Activated CD4-positive, alpha-beta memory T cell treated with anti-CD3 and anti-CD28 coated beads, Interleukin-2, amount 10 ng/mL, durations not matched to agents 7 days and 5 days (primary cell): ENCODE data around the gene RREB1. TPM values are rescaled to one million over a fixed set of nuclear protein-coding genes. Genes with fewer than 3 reads are reported as not detected.

ENCODE experiments used
- CTCF ChIA-PET: fragments of 350-600 bp; sonication (Branson Sonifier 250); formaldehyde crosslinking; loops from one replicate; lab custom pipeline; 2021; ENCODE audit warnings: antibody characterized with exemption, inconsistent platforms; lab: Charles Lee
- POLR2A ChIA-PET: fragments of 350-600 bp; sonication (Branson Sonifier 250); formaldehyde crosslinking; loops from one replicate; lab custom pipeline; 2021; ENCODE audit warnings: antibody characterized with exemption; lab: Charles Lee
- DNase-seq: peaks from one replicate; pipeline ENCODE4 v3.0.0-alpha.2; 2020
- H3K27ac Mint-ChIP-seq: one replicate; pipeline ENCODE4 v1.8.0; 2021; ENCODE audit warnings: mild to moderate bottlenecking, mixed read lengths
- H3K27me3 Mint-ChIP-seq: one replicate; pipeline ENCODE4 v1.8.0; 2021; ENCODE audit warnings: mixed read lengths
- H3K36me3 Mint-ChIP-seq: one replicate; pipeline ENCODE4 v1.8.0; 2021; ENCODE audit warnings: low read depth, mixed read lengths
- H3K4me1 Mint-ChIP-seq: one replicate; pipeline ENCODE4 v1.8.0; 2021; ENCODE audit warnings: mixed read lengths
- H3K4me3 Mint-ChIP-seq: one replicate; pipeline ENCODE4 v1.8.0; 2021; ENCODE audit warnings: mild to moderate bottlenecking, mixed read lengths
- H3K9me3 Mint-ChIP-seq: one replicate; pipeline ENCODE4 v1.8.0; 2021; ENCODE audit warnings: mixed read lengths
- total RNA-seq, 2 experiments: library from RNA; stranded (reverse); gene quantifications; one replicate each; pipeline ENCODE4 v1.2.3, GENCODE V29; 2021

RREB1 gene
- total RNA-seq, 2 experiments from 2014 or later = 26.5 to 27.9 TPM

GRCh38 chr6:7245668-7246393 lies 138.1 kb downstream of the RREB1 start:
- ChIA-PET CTCF (interaction anchor here (1.5 kb wide), 1 partner anchor 10 kb away, joined by 4 read pairs; no protein-coding TSS in a partner anchor), POLR2A (no interaction called here)
- H3K36me3 Mint-ChIP-seq = peaks cover 32% of the 10 kb centered on the region
- H3K27ac Mint-ChIP-seq = no peak overlapping the region
- H3K27me3 Mint-ChIP-seq = no peaks in the 10 kb centered on the region
- DNase-seq = no peak
- no peaks in the 10 kb centered on the region for H3K9me3 Mint-ChIP-seq
- no peak overlapping the region for H3K4me3 Mint-ChIP-seq
- peaks cover 12% of the 10 kb centered on the region for H3K4me1 Mint-ChIP-seq

GRCh38 chr6:7246401-7247178 lies 138.8 kb downstream of the RREB1 start:
- H3K4me1 Mint-ChIP-seq = peaks cover 12% of the 10 kb centered on the region
- DNase-seq = no peak
- no peaks in the 10 kb centered on the region for H3K27me3 Mint-ChIP-seq
- CTCF ChIA-PET = no interaction called here
- peaks cover 32% of the 10 kb centered on the region for H3K36me3 Mint-ChIP-seq
- no peak overlapping the region for H3K27ac Mint-ChIP-seq
- POLR2A ChIA-PET = no interaction called here
- no peak overlapping the region for H3K4me3 Mint-ChIP-seq
- H3K9me3 Mint-ChIP-seq = no peaks in the 10 kb centered on the region

GRCh38 chr6:7247179-7247456 lies 139.4 kb downstream of the RREB1 start:
- Mint-ChIP-seq H3K27ac (no peak overlapping the region), H3K36me3 (peaks cover 32% of the 10 kb centered on the region), H3K9me3 (no peaks in the 10 kb centered on the region), H3K27me3 (no peaks in the 10 kb centered on the region), H3K4me1 (peaks cover 8% of the 10 kb centered on the region), H3K4me3 (no peak overlapping the region)
- POLR2A ChIA-PET = no interaction called here
- CTCF ChIA-PET = no interaction called here
- no peak for DNase-seq

- no peak overlapping the region for H3K4me3 Mint-ChIP-seq
- POLR2A ChIA-PET = no interaction called here
- no peaks in the 10 kb centered on the region for H3K9me3 Mint-ChIP-seq
- no peak overlapping the region for H3K27ac Mint-ChIP-seq
- H3K4me1 Mint-ChIP-seq = peaks cover 6% of the 10 kb centered on the region
- H3K27me3 Mint-ChIP-seq = no peaks in the 10 kb centered on the region
- CTCF ChIA-PET = no interaction called here
- peaks cover 32% of the 10 kb centered on the region for H3K36me3 Mint-ChIP-seq
- DNase-seq = no peak
Observed at GRCh38 chr6:7247828-7248227, 140.1 kb downstream of the RREB1 start.

- H3K4me1 Mint-ChIP-seq = no peaks in the 10 kb centered on the region
- no peaks in the 10 kb centered on the region for H3K27me3 Mint-ChIP-seq
- DNase-seq = no peak
- H3K36me3 Mint-ChIP-seq = peaks cover 29% of the 10 kb centered on the region
- no peak overlapping the region for H3K4me3 Mint-ChIP-seq
- ChIA-PET CTCF (interaction anchor here (0.5 to 0.7 kb wide), 2 partner anchors 201 to 221 kb away, joined by 3 to 4 read pairs; no protein-coding TSS in a partner anchor), POLR2A (interaction anchor here (0.6 kb wide), 1 partner anchor 29 kb away, joined by 3 read pairs; no protein-coding TSS in a partner anchor)
- H3K27ac Mint-ChIP-seq = no peak overlapping the region
- no peaks in the 10 kb centered on the region for H3K9me3 Mint-ChIP-seq
Observed at GRCh38 chr6:7249391-7249790, 141.6 kb downstream of the RREB1 start.

- peaks cover 29% of the 10 kb centered on the region for H3K36me3 Mint-ChIP-seq
- no peaks in the 10 kb centered on the region for H3K27me3 Mint-ChIP-seq
- H3K4me1 Mint-ChIP-seq = no peaks in the 10 kb centered on the region
- POLR2A ChIA-PET = interaction anchor here (0.6 kb wide), 1 partner anchor 28 kb away, joined by 3 read pairs; no protein-coding TSS in a partner anchor
- no peak overlapping the region for H3K4me3 Mint-ChIP-seq
- no peaks in the 10 kb centered on the region for H3K9me3 Mint-ChIP-seq
- CTCF ChIA-PET = interaction anchor here (0.5 to 0.7 kb wide), 3 partner anchors 202 to 1127 kb away, joined by 3 to 4 read pairs (median 3); no protein-coding TSS in a partner anchor
- H3K27ac Mint-ChIP-seq = no peak overlapping the region
- DNase-seq = no peak
Observed at GRCh38 chr6:7249946-7250643, 142.3 kb downstream of the RREB1 start.

- POLR2A ChIA-PET = no interaction called here
- Mint-ChIP-seq H3K27ac (no peak overlapping the region), H3K4me3 (no peak overlapping the region), H3K27me3 (no peaks in the 10 kb centered on the region), H3K36me3 (peaks cover 26% of the 10 kb centered on the region), H3K9me3 (no peaks in the 10 kb centered on the region), H3K4me1 (no peaks in the 10 kb centered on the region)
- DNase-seq = no peak
- CTCF ChIA-PET = interaction anchor here (0.6 to 1.3 kb wide), 3 partner anchors 12 to 1126 kb away, joined by 3 to 6 read pairs (median 4); no protein-coding TSS in a partner anchor
Observed at GRCh38 chr6:7250812-7251211, 143.1 kb downstream of the RREB1 start.

- ChIA-PET CTCF (interaction anchor here (0.9 to 1.3 kb wide), 4 partner anchors 8 to 463 kb away, joined by 3 to 7 read pairs (median 5); no protein-coding TSS in a partner anchor), POLR2A (no interaction called here)
- peaks cover 22% of the 10 kb centered on the region for H3K36me3 Mint-ChIP-seq
- no peaks in the 10 kb centered on the region for H3K4me1 Mint-ChIP-seq
- H3K4me3 Mint-ChIP-seq = no peak overlapping the region
- no peaks in the 10 kb centered on the region for H3K27me3 Mint-ChIP-seq
- peaks cover 4% of the 10 kb centered on the region for H3K9me3 Mint-ChIP-seq
- no peak overlapping the region for H3K27ac Mint-ChIP-seq
- no peak for DNase-seq
Observed at GRCh38 chr6:7251646-7252260, 144.0 kb downstream of the RREB1 start.

- CTCF ChIA-PET = interaction anchor here (0.9 to 1.3 kb wide), 3 partner anchors 9 to 23 kb away, joined by 3 to 7 read pairs (median 6); no protein-coding TSS in a partner anchor
- Mint-ChIP-seq H3K9me3 (peaks cover 4% of the 10 kb centered on the region), H3K36me3 (peaks cover 18% of the 10 kb centered on the region), H3K27ac (no peak overlapping the region), H3K27me3 (no peaks in the 10 kb centered on the region), H3K4me1 (no peaks in the 10 kb centered on the region), H3K4me3 (no peak overlapping the region)
- POLR2A ChIA-PET = no interaction called here
- no peak for DNase-seq
Observed at GRCh38 chr6:7252390-7252789, 144.6 kb downstream of the RREB1 start.

- H3K4me3 Mint-ChIP-seq = no peak overlapping the region
- H3K27ac Mint-ChIP-seq = no peak overlapping the region
- POLR2A ChIA-PET = no interaction called here
- peaks cover 10% of the 10 kb centered on the region for H3K27me3 Mint-ChIP-seq
- CTCF ChIA-PET = interaction anchor here (0.6 kb wide), 1 partner anchor 485 kb away, joined by 3 read pairs; no protein-coding TSS in a partner anchor
- no peaks in the 10 kb centered on the region for H3K36me3 Mint-ChIP-seq
- H3K4me1 Mint-ChIP-seq = no peaks in the 10 kb centered on the region
- no peak for DNase-seq
- H3K9me3 Mint-ChIP-seq = peaks cover 4% of the 10 kb centered on the region
Observed at GRCh38 chr6:7254980-7255835, 147.4 kb downstream of the RREB1 start.

- Mint-ChIP-seq H3K9me3 (peaks cover 4% of the 10 kb centered on the region), H3K36me3 (no peaks in the 10 kb centered on the region), H3K4me3 (no peak overlapping the region), H3K4me1 (peaks cover 6% of the 10 kb centered on the region), H3K27ac (no peak overlapping the region), H3K27me3 (peaks cover 17% of the 10 kb centered on the region)
- ChIA-PET POLR2A (no interaction called here), CTCF (interaction anchor here (0.7 kb wide), 2 partner anchors 8 to 139 kb away, joined by 3 read pairs; no protein-coding TSS in a partner anchor)
- no peak for DNase-seq
Observed at GRCh38 chr6:7255918-7256317, 148.2 kb downstream of the RREB1 start.

- DNase-seq = no peak
- Mint-ChIP-seq H3K27me3 (peaks cover 17% of the 10 kb centered on the region), H3K27ac (no peak overlapping the region), H3K4me1 (peaks cover 13% of the 10 kb centered on the region), H3K4me3 (no peak overlapping the region), H3K36me3 (no peaks in the 10 kb centered on the region), H3K9me3 (peaks cover 4% of the 10 kb centered on the region)
- POLR2A ChIA-PET = no interaction called here
- CTCF ChIA-PET = no interaction called here
Observed at GRCh38 chr6:7256785-7257184, 149.0 kb downstream of the RREB1 start.
